GM21737 (cell line): ENCODE data around the gene SRP14.
"Not testable (repeated sequence)": the region's sequence is repeated elsewhere in the genome, so short reads cannot be mapped to it uniquely, and the experiment has no call there.

ENCODE experiments used
- ATAC-seq: cut with Tn5 transposase; IDR thresholded peaks from one replicate; pipeline ENCODE4 v1.9.1; 2021; ENCODE audit warnings: mild to moderate bottlenecking, moderate library complexity; ENCODE audit not compliant: unreplicated experiment

The SRP14 gene

GRCh38 chr15:40032125-40032839, 6.7 kb downstream of the SRP14 start:
- ATAC-seq, result no peak

GRCh38 chr15:40031300-40031699, 7.7 kb downstream of the SRP14 start:
- no peak for ATAC-seq

- no peak for ATAC-seq
Observed at GRCh38 chr15:40029979-40030893, 8.7 kb downstream of the SRP14 start.

- ATAC-seq, result no peak
Observed at GRCh38 chr15:40028853-40029252, 10.1 kb downstream of the SRP14 start.

- ATAC-seq, result no peak
Observed at GRCh38 chr15:40028193-40028592, 10.8 kb downstream of the SRP14 start.

- no peak for ATAC-seq
Observed at GRCh38 chr15:40016224-40016865, 22.6 kb downstream of the SRP14 start.

- no peak for ATAC-seq
Observed at GRCh38 chr15:40014390-40014789, 24.6 kb downstream of the SRP14 start.

GRCh38 chr15:40013372-40013771, 25.6 kb downstream of the SRP14 start:
- ATAC-seq, result not testable (repeated sequence)

- no peak for ATAC-seq
Observed at GRCh38 chr15:40011303-40011702, 27.7 kb downstream of the SRP14 start.

GRCh38 chr15:40010686-40011085, 28.3 kb downstream of the SRP14 start:
- ATAC-seq, result no peak

GRCh38 chr15:40008061-40008765, 30.8 kb downstream of the SRP14 start:
- ATAC-seq, result no peak

- no peak for ATAC-seq
Observed at GRCh38 chr15:40006646-40007045, 32.3 kb downstream of the SRP14 start.

GRCh38 chr15:40006003-40006402, 33.0 kb downstream of the SRP14 start:
- ATAC-seq, result no peak

- ATAC-seq, result no peak
Observed at GRCh38 chr15:40003116-40003916, 35.7 kb downstream of the SRP14 start.

GRCh38 chr15:40002295-40002694, 36.7 kb downstream of the SRP14 start:
- no peak for ATAC-seq

GRCh38 chr15:39999538-40000200, 39.3 kb downstream of the SRP14 start:
- no peak for ATAC-seq

GRCh38 chr15:39998511-39999077, 40.4 kb downstream of the SRP14 start:
- no peak for ATAC-seq

- no peak for ATAC-seq
Observed at GRCh38 chr15:39997639-39998038, 41.3 kb downstream of the SRP14 start.

GRCh38 chr15:39997031-39997430, 42.0 kb downstream of the SRP14 start:
- no peak for ATAC-seq
